ENCODE results near the gene MARK2.

Gene MARK2

DNA sequence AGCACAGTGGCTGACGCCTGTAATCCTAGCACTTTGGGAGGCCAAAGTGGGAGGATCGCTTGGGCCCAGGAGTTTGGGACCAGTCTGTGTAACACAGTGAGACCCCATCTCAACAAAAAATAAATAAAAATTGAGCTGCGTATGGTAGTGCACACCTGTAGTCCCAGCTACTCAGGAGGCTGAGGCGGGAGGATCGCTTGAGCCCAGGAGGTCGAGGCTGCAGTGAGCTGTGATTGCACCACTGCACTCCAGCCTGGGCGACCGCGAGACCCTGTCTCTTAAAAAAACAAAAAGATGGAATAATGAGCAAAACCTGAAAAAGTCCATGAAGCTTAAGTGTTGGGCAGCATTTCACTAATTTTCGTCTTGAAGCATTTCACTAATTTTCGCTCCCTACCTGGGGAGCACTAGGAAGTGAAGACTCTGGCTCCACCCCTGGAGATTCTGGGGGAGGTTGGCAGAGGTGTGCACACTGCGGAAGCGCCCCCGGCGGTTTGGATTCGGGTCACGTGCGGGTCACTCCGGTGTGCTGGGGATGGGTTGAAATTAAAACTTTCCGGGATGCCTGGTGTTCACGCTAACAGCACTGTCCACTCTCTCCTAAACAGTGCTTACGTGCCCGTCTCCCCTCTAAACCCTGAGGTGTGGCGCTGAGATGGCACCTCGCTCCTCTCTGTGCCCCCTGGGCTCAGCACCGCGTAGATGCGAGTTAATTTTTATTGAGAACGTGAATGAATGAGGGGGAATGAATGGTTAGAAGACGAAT is 99.0 kb downstream of the MARK2 start:
- no peak for DNase-seq

GRCh38 chr11:63938479-63939396 is 99.8 kb downstream of the MARK2 start, which contains the start of gene NAA40:
Gene NAA40, plus strand, starts transcription at chr11:63939002. Its CDS starts 95 bp downstream, at chr11:63939097.
- DNase-seq, result peak; percentile 95

GRCh38 chr11:63939397-63939891 is 100.5 kb downstream of the MARK2 start:
- no peak for DNase-seq

- no peak for DNase-seq
These were observed 101.9 kb downstream of the MARK2 start for GRCh38 chr11:63940786-63941185.

GRCh38 chr11:63941901-63942300 is 103.0 kb downstream of the MARK2 start:
- no peak for DNase-seq

- no peak for DNase-seq
These were observed 103.9 kb downstream of the MARK2 start for GRCh38 chr11:63942803-63943202.

DNA sequence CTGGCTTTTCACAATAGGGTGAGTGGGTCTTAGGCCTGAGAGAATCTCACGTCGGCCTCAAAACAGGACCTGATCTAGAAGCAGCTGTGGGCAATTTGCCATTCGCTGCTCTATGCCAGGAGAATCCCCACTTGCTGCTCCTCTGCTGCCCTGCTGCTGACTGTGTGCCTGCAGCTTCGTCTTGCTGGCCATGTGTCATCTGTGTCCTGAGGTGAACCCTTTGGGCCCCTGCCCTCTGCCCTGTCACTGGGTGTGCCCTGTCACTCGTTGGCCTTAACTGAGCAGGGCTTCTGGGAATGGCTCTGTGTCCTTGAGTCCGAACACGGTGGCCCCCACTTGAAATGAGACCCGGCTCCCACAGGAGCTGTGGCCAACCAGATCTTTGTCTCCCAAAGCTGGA is 106.1 kb downstream of the MARK2 start:
- DNase-seq, result no peak

GRCh38 chr11:63945477-63946163 is 106.7 kb downstream of the MARK2 start:
- peak; percentile 68 for DNase-seq

DNA sequence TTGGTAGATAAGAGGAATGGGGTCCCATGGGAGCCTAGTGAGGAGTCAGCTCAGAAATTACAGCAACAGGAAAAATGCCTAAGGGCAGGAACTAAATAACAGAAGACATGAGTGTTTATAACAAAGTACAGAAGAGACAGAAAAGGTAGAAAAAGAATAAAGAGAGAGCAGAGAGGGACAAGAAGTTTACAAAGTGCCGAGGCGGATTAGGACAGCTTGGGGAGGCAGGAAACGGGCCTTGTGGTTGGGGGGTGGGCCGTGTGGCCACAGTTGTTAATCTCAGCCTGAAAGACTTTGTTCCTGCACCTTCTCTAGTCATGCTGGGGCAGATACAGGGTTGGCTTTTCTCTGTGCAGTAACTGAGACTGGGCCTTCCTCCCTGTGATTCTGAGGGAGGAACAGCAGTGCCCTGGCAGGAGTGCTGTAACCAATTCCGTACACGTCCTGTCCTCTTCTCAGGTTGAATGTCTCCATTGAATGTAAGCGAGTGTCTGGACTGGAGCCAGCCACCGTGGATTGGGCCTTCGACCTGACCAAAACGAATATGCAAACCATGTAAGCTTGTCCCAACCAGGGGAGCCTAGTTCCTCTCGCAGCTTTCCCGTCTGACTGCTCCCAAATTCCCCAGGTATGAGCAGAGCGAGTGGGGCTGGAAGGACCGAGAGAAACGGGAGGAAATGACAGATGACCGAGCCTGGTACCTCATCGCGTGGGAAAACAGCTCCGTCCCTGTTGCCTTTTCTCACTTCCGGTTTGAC is 113.0 kb downstream of the MARK2 start:
- no peak for DNase-seq

DNA sequence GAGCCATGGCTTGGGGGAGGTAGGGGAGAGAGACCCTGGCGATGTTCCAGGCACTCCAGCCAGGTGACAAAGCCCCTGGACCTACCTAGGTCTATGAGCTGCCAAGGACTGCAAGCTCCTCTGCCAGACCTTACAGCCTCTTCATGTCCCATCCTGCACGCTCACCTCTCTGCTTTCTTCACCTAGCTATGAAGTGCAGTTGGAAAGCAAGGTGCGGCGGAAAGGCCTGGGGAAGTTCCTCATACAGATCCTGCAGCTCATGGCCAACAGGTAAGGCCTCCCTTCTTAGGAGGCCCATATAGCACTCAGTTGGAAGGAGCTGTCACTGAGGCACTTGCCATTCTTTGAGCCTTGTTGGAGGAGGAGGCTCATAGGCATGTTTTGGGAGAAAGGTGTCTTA is 113.7 kb downstream of the MARK2 start:
- no peak for DNase-seq

GRCh38 chr11:63958008-63958407 is 119.1 kb downstream of the MARK2 start:
- no peak for DNase-seq

Data from fibroblast of skin of right quadriceps (primary cell).